GM21390 (cell line): ENCODE results near the gene PTPN5.

ENCODE experiments used
- ATAC-seq: cut with Tn5 transposase; IDR thresholded peaks from one replicate; pipeline ENCODE4 v1.9.1; 2021; ENCODE audit not compliant: unreplicated experiment

Gene PTPN5

DNA sequence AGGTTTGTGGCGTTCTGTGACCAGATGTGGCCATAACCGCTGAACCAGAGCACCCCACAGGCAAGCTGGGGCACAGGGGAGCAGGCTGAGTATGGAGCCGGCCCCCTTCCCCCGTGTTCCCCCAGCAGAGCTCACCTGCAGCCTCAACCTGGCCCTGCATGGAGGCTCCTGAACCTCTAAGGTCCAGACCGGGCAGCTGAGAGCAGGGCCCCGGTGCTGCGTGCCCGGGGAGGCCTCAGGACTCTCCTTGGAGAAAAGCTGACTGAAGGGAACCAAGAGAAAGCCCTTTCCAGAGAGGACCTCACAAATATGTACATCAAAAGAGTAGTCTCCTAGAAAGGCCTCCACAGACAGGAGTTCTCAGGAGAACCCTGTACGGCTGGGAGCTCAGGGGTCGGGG, 48.2 kb downstream of the PTPN5 start:
- ATAC-seq, result no peak

DNA sequence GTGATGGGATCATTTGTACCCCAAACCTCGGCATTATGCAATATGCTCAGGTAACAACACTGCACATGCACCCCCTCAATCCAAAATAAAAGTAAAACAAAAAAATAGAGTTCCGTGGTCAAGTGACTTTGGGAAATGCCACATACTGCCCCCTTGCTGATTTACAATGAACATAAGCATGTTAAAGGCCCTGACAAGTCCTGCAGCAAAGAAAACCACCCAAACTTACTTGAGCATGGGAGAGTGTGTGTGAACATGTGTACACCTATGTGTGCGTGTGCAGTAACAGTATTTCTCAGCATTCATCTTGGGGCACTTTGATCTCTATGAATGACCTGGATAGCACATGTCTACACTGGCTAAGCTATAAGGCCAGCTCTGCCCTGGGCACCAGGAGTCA, 49.8 kb downstream of the PTPN5 start:
- ATAC-seq, result no peak

DNA sequence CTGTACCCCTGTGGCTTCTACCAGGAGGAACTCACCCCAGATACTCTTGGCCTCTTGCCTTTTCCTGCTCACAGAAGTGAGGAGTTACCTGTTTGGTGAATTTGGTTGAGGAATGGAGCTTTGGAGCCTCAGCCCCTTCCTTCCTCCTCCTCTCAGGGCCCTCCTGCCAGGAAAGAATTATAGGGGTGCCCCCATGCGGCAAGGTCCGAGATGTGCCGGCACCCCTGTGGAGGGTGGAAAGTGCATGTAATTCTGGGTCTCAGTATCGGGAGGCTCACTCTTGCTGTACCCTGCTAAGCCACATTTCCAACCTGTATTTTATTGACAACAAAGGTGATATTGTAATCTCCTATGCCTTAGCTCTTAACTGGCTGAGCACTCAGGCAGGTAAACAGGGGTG, 51.9 kb downstream of the PTPN5 start:
- no peak for ATAC-seq

DNA sequence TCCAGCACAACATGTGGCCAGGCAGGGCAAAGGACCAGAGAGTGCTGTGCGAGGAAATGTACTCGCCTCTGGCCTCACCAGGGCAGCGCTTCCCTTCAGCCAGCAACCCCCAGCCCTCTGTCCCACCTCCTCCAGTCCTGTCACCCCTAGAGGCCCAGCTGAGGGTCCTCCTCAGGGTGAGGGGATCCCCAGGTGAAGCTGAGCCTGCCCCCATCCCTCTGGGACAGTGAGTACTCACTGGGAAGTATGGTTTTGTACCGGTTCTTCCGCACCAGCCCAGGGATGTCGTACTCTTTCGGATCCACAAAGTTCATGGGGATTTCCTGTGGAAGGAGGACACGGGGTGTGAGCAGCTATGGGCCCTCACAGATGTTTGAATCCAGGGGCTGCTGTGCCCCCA, 54.0 kb downstream of the PTPN5 start:
- no peak for ATAC-seq

DNA sequence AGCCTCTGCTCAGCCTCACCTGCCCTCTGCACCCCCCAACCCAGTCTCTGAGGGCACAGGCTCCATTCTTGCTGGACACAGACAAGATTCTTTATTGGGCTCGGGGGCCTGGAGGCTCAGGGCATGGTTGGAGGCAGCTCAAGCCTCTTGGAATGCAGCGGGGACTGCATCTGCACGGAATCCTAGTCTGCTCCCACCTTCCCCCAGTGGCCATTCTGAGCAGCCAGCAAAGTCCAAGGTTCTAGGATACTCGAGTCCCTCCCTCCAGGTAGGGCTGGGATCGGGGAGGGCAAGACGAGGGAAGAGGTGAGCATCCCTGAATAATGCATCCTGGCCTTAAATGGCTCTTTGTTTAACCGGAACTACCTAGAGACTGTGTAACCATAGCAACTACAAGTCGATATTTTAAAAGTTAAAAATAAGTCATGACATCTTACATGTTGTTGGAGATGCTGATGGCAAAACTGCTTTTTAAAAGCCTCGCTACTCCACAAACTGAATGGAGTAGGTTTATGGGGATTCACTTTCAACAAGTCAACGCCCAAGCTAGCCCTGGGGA, 54.9 kb downstream of the PTPN5 start:
- ATAC-seq, result no peak

DNA sequence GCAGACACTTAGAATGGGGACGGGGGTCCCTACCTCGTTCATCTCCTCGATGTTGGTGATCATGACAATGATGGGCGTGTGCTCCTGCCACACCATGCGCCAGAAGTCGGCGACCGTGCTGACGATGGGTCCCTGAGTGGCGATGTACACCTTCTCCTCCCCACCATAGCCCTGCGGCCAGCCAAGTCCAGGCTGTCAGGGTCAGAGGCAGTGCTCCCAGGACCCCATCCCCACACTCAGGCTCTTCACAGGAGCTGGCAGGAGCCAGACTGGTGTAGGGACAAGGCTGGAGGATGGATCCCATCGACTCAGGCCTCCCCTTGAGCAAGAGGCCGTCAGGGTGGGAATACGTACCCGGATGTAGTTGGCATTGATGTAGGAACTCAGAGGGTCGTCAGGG, 58.4 kb downstream of the PTPN5 start:
- no peak for ATAC-seq

DNA sequence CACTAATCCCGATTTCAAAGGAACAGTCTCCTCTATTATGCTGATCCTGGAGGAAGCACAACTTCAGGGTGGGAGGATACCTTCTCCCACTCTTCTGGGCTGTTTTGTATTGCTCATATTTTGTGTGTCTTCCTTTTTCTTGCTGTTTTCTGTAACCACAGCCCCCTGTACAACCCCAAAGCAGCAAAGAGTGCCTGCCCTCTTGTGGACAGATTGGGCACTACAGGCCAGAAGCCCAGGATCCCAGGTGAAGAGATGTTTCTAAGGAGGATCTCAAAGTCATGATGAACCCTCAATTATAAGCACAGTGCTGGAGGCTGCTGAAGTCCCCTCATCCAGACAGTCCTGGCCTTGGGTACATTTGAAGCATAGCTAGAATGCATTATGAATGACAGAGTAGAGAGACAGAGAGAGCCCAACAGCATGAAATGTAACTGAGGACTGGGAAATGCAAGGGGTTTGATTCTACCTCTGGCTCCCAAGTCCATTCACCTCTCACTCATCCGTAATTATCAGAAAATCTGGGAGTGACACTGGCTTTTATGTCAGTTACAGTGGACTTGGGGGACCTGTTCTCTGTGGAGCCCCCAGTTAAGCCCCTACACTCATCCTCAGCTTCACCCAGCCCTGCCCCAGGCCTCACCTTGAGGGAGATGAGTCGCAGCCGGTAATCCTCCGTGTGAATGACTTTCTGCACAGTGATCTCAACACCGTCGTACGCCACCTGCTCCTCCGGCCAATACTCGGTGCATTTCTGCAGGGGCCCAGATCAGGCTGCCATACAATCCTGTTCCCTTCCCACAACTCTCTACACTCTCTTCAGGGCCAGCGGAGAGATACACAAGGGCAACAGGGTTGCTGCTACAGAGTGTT, 59.4 kb downstream of the PTPN5 start:
- ATAC-seq, result no peak

DNA sequence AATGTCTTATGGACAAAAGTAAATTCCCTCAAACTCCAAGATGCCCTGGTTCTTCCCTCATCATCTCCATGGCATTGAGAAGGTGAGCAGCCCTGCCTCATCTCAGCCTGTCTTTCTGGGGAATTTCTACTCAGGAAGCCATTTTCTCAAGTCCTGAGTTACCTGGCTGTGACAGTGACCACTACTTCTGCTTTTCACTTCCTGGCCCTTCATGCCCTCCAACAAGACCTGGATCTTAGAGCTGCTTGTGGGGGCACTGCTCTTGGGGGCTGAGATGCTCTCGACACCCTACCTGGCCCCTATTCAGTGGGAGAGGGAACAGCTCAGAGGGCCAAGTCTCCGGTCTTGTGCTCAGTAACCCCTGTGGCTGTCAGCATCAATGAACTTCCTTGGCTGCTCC, 60.2 kb downstream of the PTPN5 start:
- ATAC-seq, result no peak

DNA sequence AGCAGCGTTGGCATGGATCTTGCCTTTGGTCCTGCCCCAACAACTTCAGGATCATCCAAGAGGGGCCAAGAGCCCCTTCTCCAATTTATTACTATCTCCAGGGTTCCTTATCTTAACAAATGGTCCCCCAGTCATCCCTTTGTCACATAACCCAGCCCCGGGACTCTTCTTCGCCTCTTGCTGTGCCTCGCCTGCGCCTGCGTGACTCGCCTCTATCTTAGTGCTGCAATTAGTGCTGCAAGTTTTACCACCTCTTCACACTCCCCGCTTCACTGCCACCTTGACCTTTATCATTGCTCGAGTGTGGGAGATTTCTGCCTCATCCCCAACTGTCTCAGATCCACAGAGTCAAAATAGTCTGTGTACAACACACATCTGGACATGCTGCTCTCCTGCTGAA, 61.6 kb downstream of the PTPN5 start:
- ATAC-seq, result no peak

DNA sequence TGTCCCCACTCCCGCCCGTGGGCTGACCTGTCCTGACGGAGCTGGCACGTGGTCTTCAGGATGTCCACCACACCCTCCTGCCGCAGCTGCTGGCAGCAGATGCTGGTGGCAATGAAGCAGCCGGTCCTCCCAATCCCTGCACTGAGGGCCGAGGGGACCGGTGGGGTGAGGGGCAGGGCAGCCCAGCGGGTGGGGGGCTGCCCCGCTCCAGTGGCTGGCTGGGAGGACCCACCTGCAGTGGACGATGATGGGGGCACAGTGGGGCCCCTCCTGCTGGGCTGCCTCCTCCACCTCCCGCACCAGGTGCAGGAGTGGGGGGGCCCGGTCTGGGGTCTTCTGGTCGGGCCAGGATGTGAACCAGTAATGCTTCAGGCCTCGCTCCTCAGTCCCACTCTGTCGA, 62.2 kb downstream of the PTPN5 start:
- ATAC-seq, result no peak

DNA sequence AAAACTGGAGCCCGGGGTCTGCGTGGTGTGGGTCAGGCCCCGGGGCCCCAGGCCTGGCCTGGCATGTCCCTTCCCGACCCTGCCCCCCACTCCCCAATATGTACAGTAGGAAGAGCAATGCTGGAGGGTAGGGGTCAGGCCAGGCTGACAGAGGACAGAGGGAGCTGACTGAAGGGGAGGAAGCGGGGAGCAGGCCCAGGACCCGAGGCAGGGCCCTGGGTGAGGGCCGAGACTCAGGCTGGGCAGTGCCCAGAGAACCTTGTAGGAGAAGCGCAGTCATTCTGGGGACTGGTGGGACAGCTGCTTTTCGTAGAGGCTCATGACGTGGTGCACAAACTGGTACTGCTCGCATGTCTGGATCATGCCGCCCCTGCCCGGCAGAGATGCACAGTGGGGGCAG, 62.9 kb downstream of the PTPN5 start:
- no peak for ATAC-seq

DNA sequence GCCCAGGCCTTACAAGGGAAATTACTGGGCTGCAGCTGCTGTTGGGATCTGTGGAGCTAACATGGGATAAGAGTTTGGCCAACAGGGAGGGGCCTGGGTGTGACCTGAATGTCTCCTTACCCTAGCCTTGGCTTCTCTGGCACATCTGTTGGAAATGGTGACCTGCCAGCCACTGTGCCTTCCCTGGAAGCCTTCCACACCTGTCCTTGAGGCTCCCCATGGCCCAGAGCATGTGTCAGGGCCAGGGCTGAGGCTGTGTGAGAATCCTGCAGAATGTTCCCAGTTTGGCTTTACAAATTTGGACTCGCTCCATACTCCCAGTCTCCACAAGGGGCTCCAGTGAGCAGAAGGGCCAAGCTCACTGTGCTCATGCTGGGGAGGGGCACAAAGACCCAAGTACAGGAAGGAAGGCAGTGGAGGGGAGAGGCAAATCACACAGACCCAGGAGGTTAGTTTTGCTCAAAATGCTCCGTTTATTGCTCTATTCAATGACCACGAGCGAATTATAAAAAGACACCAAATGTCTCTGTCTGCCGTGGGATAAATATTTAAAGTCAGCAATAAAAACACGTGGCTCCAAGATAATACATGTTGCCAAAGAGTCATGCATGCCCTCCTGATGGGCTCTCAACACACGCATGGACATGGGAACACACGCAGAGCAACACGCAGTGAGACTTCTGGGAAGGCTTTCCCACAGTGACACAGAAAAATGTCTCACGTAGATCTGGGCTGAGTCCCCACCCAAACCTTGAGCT, 63.9 kb downstream of the PTPN5 start:
- ATAC-seq, result peak; percentile 67

DNA sequence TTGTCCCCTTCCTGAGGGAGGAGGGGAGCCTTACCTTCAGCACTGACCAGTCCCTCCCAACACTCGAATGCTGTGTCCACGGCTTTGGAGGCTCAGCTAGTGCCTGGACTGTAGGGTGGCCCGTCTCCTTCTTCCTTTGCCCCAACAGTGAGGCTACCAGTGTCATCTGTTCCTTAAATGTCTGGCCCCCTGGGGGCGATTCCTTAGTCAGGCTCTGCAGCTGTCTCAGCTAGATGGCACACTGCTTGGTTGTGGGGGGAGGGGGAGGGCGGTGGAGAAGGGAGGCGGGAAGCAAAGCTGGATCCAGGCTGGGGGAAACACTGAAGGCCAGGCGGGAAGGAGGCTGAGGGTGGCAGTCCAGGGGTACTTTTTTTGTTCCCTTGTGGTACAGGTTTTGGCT, 65.6 kb downstream of the PTPN5 start, which contains the start of gene IGSF22:
Gene IGSF22, minus strand, starts transcription at position 149 of the 400 bp plus-strand sequence. CDS start 1,952 bp downstream, outside the sequence.
- ATAC-seq, result no peak

DNA sequence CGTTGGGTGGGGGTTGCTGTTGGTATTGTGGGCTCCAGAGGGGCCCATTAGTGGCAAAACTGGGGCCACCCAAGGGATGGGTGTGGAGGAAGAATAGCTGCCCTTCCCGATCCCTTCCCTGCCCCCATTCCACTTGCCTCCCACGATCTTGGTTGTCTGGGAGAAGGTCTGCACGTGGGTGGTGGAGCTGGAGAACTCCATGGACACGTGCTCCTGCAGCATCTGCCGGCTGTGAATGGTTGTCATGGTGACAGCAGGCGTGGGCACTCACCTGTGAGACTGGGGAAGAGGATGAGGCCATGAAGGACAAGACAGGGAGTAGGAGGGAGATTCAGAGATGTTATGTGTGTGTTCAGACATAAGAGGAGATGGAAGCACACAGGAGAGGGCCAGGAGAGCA, 67.6 kb downstream of the PTPN5 start:
- no peak for ATAC-seq

DNA sequence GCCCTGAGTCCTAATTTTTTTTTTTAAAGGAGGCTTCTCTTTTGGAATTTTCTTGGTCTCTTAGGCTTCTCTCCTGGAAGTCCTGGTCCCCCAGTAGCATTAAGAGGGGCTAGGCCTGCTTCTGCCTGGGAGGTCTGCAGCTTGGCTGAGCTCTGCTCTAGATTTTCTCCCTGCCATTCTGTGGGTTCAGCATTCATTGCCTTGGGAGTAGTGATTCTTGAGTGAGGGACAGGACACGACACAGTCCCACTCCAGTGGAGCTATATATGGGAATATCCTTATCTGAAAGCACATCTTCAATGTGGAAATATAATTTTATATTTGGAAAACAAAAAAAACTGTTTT, 69.3 kb downstream of the PTPN5 start:
- ATAC-seq, result peak; percentile 16

DNA sequence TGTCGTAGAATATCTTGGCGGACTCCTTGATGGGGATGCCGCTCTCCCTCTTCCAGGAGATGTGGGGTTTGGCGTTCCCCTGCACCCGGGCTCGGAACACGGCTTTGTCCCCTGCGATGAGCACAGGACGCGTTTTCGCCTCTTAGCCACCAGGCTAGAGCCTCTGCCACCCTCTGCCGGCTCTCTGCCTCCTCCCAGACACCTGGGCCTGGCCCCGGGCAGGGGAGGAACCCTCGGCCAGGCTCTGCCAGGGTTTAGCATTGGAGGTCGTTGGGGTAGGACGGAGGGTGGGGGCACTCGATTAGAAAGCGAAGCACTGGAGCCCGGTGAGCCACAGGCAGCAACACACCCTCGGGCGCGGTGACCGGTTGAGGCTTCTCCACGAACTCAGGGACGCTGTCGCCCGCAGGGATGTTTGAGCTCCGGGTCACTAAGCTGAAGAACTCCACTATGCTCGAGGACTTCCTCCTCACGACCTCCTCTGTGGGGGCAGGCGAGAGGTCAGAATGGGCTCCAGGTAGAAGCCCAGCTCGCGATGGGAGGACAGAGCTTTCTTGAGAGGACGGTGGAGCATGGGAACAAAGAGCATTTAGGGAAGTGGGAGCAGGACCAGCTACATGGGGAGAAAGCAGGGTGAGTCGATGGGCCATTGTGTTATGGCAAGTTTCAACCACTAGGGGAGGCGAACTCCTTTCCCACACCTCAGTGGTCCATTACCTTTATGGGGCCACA, 69.9 kb downstream of the PTPN5 start:
- peak; percentile 80 for ATAC-seq

DNA sequence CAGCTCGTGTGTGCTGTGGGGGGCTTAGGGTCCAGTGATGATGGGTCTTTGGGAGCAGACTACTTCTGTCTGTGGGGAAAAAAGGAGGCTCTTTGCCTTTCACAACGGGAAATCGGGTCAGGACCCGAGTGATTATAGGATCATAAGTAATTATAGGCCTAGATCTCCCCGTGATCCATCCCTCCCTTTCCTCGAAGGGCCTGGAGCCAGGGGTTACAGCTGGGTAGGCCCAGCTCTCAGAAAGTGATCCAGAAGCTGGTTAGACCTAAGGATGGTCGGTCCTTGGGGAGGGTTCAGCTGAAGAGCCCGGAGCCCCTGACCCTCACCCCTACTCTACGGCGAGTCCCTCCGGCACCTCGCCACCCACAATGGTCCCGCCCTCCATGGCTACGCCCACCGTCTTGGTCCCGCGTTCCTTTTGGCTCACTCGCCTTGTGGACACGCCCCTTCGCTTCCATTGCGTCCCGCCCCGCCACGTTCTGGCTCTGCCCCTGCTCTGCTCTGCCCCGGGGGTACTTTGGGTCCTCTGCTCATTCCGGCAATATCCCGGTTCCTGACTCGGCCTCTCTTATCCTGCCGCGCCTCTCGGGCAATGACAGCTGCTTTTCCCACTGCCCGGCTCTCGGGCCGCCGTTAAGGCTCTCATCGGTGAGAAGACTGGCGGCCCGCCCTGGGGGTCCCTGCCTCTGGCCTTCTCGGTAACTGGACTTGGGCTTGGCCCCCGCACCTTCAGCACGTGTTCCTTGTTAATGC, 70.6 kb downstream of the PTPN5 start:
- ATAC-seq, result peak; percentile 82

DNA sequence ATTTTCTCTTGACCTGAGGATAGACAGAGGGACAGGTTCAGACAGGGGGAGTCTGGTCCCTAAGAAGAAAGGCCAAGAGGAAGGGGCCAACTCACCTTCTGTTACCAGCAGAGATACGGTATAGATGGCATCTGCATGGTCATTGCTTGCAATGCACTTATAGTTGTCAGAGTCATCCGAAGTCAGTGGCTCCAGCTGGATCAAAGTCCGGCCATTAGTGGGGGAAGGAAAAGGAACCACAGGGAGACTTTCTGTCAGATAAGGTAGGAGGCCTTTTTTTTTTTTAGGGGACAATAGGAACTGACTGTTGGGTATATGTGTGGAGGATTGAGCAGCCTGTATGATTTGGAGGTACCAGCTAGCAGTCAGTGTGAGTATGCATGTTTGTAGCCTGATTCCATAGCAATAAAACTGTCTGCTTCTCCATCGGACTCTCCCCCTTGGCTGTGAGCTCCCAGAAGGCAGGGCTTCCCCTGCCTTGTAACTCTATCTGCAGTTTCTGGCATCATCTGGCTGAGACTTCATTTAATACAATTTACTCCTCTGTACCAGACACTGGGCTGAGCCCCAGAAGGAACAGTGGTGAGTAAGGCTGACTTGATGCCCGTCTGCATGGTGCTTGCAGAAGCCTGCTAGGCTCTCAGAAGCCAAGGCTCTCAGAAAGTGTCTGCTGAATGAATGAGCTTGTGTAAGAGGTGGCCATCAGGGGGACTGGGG, 71.3 kb downstream of the PTPN5 start:
- ATAC-seq, result no peak

DNA sequence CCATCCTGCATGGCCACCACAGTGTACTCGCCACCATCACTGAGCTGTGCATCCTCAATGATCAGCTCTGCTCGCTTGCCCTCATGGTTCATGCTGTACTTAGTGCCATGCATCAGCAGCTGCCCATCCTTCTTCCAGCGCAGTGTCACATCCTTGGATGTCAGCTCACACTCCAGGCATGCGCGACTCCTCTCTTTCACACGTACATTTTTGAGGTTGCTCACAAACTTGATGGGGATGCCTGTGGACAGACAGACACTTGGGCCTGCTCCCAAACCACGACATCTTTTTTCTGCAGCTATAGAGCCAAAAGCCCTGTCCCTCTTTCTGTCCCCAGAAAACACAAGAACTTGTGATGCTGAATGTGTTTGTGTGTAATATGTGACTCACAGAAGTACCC, 76.1 kb downstream of the PTPN5 start:
- no peak for ATAC-seq

DNA sequence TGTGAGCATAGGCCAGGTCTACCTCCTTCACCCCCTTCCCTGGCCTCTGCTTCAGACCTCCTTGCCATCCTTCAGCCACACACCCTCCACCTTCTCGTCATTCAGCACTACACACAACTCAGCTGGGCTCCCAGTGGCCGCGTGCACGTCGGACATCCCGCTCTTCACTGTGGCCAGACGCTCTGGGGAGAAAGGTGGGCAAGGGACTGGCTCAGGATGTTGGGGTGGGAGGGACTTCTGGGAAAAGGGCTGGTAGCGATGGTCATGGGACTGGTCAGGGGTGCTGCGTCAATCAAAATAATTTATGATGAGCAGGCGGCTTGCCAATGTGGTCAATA, 77.2 kb downstream of the PTPN5 start:
- ATAC-seq, result no peak
